Activated T-cell treated with anti-CD3 and anti-CD28 coated beads for 48 hours (primary cell): ENCODE data around the gene DCLK2.

Experiments
- DNase-seq: peaks from one replicate; pipeline ENCODE4 v3.0.0-alpha.2; 2020; ENCODE audit warnings: low read depth

Gene DCLK2

GRCh38 chr4:150211016-150211415, 132.8 kb downstream of the DCLK2 start:
- no peak for DNase-seq

GRCh38 chr4:150211799-150212445, 133.7 kb downstream of the DCLK2 start:
- no peak for DNase-seq

- DNase-seq, result no peak
These were observed 134.2 kb downstream of the DCLK2 start for GRCh38 chr4:150212485-150212884.

- DNase-seq, result no peak
These were observed 134.7 kb downstream of the DCLK2 start for GRCh38 chr4:150212927-150213326.

- DNase-seq, result no peak
These were observed 137.4 kb downstream of the DCLK2 start for GRCh38 chr4:150215601-150216000.

- DNase-seq, result no peak
These were observed 138.5 kb downstream of the DCLK2 start for GRCh38 chr4:150216726-150217125.

- DNase-seq, result no peak
These were observed 138.9 kb downstream of the DCLK2 start for GRCh38 chr4:150217192-150217591.

GRCh38 chr4:150217808-150218207, 139.6 kb downstream of the DCLK2 start:
- no peak for DNase-seq

- no peak for DNase-seq
These were observed 140.2 kb downstream of the DCLK2 start for GRCh38 chr4:150218447-150218846.

- DNase-seq, result no peak
These were observed 141.6 kb downstream of the DCLK2 start for GRCh38 chr4:150219841-150220240.

GRCh38 chr4:150224896-150225591, 146.8 kb downstream of the DCLK2 start:
- no peak for DNase-seq

GRCh38 chr4:150229520-150229919, 151.3 kb downstream of the DCLK2 start:
- no peak for DNase-seq

GRCh38 chr4:150230561-150230960, 152.3 kb downstream of the DCLK2 start:
- no peak for DNase-seq

- DNase-seq, result no peak
These were observed 153.0 kb downstream of the DCLK2 start for GRCh38 chr4:150231107-150231770.

- no peak for DNase-seq
These were observed 153.8 kb downstream of the DCLK2 start for GRCh38 chr4:150232029-150232428.

- DNase-seq, result no peak
These were observed 156.0 kb downstream of the DCLK2 start for GRCh38 chr4:150234246-150234645.

GRCh38 chr4:150235317-150235716, 157.1 kb downstream of the DCLK2 start:
- no peak for DNase-seq

- DNase-seq, result no peak
These were observed 157.6 kb downstream of the DCLK2 start for GRCh38 chr4:150235808-150236271.

- no peak for DNase-seq
These were observed 158.4 kb downstream of the DCLK2 start for GRCh38 chr4:150236626-150237025.

- no peak for DNase-seq
These were observed 159.0 kb downstream of the DCLK2 start for GRCh38 chr4:150237110-150237872.

- DNase-seq, result no peak
These were observed 160.3 kb downstream of the DCLK2 start for GRCh38 chr4:150238591-150238990.

GRCh38 chr4:150240011-150240410, 161.8 kb downstream of the DCLK2 start:
- no peak for DNase-seq
